Activated effector memory CD4-positive, alpha-beta T cell treated with anti-CD3 and anti-CD28 coated beads, Interleukin-2, amount 50 U/mL, for 16 hours (primary cell): ENCODE measurements around the gene PAK6.

Source experiments
- DNase-seq: peaks from one replicate; pipeline ENCODE4 v3.0.0-alpha.2; 2020

PAK6 gene

GRCh38 chr15:40242213-40242599 is 3.3 kb downstream of the PAK6 start:
- DNase-seq, result peak; percentile 60

DNA sequence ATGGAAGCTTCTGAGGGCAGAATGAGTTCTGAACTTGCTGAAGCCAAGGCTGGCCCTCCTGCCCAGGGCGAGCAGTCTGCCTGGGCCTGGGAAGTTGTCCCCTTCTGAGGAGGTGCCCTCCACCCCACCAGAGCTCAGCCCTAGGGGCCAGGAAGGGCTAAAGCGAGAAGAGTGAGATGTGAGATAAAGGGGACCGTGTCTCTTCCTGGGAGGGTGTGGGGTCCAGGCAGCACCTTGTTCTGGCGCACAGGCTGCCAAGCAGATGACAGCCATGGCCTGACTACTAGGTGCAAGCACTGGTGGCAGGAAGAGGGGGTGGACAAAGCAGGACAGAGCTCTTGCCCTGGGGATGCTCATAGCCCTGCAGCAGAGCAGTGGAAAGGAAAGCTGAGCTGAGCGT is 3.7 kb downstream of the PAK6 start:
- DNase-seq, result peak; percentile 13

GRCh38 chr15:40243126-40243810 is 4.4 kb downstream of the PAK6 start:
- peak; percentile 30 for DNase-seq

DNA sequence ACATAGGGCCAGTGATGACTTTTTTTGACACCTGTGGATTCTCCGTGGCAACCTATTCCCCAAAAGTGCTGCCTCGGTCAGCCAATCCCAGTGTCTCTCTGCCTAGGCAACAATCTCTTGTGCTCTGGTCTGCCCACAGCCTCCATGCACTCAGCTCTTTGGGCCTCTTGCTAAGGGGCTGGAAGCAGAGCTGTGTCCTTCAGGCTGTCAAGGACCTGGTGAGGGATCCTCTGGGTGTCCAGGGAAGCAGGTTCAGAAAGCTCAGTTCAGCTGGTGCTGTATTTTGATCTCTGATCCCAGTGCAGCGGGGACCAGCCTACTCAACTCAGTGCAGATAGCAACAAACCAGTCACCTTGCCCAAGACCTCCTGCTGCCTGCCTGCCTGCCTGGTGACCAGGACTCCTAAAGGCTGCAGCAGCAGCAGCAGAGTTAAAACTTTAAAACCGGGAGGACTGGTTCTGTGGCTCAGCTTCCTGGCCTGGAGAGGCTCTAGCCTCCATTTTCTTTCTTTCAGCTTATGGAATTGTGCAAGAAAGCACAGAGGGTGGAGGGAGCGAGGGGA is 6.2 kb downstream of the PAK6 start:
- DNase-seq, result peak; percentile 56

GRCh38 chr15:40245666-40246450 is 7.0 kb downstream of the PAK6 start:
- DNase-seq, result no peak

- no peak for DNase-seq
These were observed 7.8 kb downstream of the PAK6 start for GRCh38 chr15:40246496-40247280.

DNA sequence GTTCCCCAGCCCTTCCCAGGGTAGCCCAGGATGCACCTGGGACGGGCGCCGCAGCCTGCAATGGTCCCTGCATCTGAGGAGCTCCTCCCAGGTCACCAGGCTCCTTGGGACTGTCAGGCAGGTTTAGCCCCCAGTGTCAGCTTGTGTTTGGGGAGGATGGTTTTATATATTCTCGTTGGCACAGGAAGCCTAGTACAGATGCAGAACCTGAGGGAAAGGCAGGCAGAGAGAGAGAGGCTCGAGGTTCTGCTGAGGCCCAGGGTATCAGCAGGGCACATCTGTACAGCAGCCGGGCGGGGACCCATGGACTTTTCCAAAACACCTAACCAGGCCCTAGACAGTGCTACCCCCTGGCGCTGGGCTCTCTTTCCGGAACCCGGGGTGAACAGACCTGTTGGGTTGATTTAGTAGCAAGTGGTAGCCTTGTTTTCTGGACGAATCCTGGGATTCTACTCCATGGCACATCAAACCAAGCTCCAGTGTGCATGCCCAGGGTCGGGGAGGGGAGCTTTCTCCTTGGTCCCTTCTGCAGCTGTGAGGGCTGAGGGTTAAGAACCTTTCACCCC is 8.6 kb downstream of the PAK6 start:
- no peak for DNase-seq

- DNase-seq, result no peak
These were observed 9.3 kb downstream of the PAK6 start for GRCh38 chr15:40248006-40248783.

DNA sequence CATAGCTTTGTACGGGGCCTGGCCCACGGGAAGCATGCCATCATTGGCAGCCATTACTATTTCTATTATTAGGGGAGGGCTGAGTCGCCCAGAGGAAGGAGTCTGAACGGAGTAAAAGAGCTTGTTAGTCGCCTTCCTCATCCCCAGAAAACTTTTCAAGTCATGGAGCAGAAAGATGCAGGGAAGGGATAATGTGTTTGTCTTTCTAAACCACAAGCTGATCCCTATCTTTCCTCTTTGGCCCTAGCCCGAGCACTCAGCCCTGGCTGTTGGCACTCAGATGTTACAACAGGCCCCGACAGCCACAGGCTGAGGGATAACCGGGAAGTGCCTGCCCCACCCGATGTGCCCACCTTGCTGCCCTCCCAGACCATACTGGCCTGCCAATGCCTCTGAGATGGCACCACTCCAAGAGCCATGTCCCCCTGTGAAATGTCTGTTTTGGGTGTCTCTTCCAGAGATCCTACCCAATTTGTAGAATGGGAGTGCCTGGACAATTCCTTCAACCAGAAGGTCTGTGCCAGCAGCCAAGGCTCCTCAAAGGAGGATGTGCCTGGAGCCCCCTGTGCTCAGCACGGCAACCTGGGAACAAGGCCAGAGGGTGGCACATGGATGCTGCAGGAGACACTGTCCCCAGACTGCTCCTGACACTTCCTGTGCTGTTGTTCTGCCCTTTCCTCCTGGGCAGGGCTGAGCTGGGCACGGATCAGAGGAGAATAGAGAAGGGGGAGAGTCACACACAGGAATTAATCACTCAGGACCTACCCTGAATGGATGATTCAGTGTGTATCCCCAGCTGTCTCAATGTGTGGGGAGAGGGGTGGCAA is 10.8 kb downstream of the PAK6 start:
- no peak for DNase-seq

- DNase-seq, result no peak
These were observed 11.4 kb downstream of the PAK6 start for GRCh38 chr15:40250304-40250656.

GRCh38 chr15:40250771-40251483 is 12.1 kb downstream of the PAK6 start:
- no peak for DNase-seq

GRCh38 chr15:40251486-40252140 is 12.8 kb downstream of the PAK6 start:
- DNase-seq, result no peak

DNA sequence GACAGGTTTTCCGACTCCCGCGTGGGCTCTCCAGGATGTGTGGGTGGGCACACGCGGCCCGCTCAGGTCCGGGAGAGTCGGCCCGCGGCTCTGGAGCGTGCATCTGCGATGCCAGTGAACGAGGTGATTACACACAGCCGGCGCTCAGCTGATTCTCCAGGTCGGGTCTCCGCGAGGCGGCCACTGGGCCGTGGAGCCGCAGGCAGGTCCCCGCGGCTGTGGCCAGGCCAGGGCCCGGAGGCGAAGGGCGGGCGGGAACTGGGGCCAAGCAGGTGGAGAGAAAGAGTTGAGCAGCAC is 13.2 kb downstream of the PAK6 start:
- DNase-seq, result no peak

DNA sequence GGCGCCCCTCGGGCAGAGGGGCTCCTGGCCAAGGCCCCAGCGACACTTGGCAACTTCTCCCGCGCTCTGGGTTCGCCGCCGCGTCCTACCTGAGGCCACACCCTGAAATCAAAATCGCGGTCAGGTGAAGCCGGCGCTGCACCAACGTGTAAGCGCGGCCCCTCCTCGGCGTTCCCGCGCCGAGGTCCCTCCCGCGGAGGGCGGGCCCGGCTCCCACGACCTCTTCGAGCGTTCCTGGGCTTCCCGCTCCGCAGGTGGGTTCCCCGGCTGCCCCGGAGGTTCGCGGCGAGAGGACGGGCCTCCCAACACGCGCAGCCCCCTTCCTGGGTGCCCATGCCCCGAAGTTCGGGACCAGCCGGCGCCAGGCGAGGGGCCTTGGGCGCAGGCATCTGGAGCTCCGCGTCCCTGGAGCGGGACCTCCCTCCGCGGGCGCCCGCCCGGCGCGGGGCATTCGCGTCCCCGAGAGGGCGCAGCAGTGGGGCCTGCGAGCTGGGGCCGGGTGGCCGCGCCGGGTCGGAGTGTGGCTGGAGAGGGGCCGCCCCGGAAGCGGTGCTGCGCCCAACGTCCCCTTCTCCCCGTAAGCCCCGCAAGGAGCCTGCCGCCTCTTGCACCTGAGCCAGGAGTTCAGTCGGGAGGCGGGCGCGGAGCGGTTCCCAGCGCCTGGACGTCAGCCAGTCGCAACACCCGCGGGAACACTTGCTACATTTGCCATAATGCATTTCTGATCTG is 13.7 kb downstream of the PAK6 start:
- no peak for DNase-seq

- DNase-seq, result no peak
These were observed 14.4 kb downstream of the PAK6 start for GRCh38 chr15:40253167-40253790.

DNA sequence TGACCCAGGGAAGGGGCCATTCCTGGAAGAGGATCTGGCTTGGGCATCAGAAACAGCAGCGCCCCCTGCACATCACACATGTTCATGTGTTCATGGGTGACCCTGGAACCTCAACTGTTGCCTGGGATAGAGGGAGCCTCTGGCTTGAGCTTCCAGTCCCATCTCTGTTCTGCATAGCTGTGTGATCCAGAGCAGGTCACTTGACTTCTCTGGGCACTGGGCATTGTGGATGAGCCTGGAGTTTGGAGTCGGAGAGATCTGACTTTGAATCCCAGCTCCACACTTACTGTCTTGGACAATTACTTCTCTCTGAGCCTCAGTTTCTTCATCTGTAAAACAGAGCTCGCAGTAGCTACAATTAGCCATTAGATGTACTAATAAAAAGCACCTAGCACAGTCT is 15.6 kb downstream of the PAK6 start:
- no peak for DNase-seq

- no peak for DNase-seq
These were observed 16.2 kb downstream of the PAK6 start for GRCh38 chr15:40255033-40255432.

DNA sequence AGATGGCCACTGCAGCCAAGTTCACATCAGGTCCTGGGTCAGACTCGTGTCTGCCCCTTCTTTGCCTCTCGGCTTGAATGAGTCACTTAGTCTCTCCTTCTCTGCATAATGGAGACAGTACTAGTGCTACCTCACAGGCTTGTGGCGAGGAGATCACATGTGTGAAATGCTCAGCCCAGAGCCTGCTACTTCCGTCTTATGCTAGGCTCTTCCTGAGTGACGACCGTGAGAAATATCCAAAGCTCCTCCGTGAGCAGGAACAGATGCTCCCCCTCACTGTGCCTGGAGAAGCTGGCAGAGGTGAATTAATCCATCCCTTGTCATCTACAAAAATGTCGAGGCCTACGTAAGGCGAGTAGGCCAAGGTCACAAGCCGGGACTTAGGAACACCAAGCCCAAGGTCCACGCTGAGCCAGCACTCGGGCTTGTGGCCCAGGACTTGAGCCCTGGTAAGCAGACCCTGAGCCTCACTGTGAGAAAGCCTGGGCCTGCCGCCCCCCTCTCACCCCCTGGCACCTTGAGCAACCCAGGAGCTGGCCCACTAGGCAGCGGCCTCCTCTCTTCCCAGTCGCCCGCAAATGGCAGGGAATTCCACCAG is 17.9 kb downstream of the PAK6 start:
- no peak for DNase-seq
